Measurements from ENCODE around the gene RELN. TPM values are rescaled to one million over a fixed set of nuclear protein-coding genes. Genes with fewer than 3 reads are reported as not detected.

Gene RELN
- total RNA-seq, 1 experiment from 2014 or later = 0.02 TPM

DNA sequence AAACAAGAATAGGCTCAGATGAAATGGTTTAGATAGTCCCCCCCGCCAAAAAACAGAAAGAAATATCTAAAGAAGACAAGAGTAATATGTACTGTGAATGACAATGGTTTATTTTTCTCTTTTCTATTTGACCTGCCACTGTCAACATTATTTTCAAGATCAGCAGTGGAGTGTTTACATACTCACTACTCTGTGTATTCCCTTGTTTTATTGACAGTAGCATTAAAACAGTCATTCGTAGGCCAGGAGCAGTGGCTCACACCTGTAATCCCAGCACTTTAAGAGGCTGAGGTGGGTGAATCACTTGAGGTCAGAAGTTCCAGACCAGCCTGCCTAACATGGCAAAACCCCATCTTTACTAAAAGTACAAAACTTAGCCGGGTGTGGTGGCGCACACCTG, 298.2 kb downstream of the RELN start:
- H2BK20ac ChIP-seq (ENCODE audit: low read depth, low read length, poor library complexity, severe bottlenecking) = no peak overlapping the region
- no peak overlapping the region for H3K4me3 Mint-ChIP-seq
- no peaks in the 10 kb centered on the region for H3K27me3 ChIP-seq (ENCODE audit: insufficient read depth, low read length)
- no peak overlapping the region for H2BK15ac ChIP-seq (ENCODE audit: low read depth, low read length)
- no peak overlapping the region for H2AK5ac ChIP-seq (ENCODE audit: insufficient read length, low read length)
- H2BK5ac ChIP-seq (ENCODE audit: insufficient read length, low read length) = no peak overlapping the region
- no peak overlapping the region for H4K91ac ChIP-seq (ENCODE audit: insufficient read length, low read depth, low read length)
- no peak overlapping the region for H3K23ac ChIP-seq (ENCODE audit: insufficient read length, low read depth, low read length)
- no peak overlapping the region for H3K18ac ChIP-seq (ENCODE audit: insufficient read length, low read depth, low read length)
- no peak overlapping the region for H2BK12ac ChIP-seq (ENCODE audit: insufficient read length, low read depth, low read length)
- H3K27ac Mint-ChIP-seq = no peak overlapping the region
- no peak overlapping the region for H2BK120ac ChIP-seq (ENCODE audit: low read depth, low read length, poor library complexity, severe bottlenecking)
- H3K9me3 ChIP-seq (ENCODE audit: control insufficient read depth, low read depth, low read length) = no peaks in the 10 kb centered on the region
- no peaks in the 10 kb centered on the region for H3K79me1 ChIP-seq (ENCODE audit: insufficient read depth, low read depth, low read length, poor library complexity, severe bottlenecking)
- H3K56ac ChIP-seq (ENCODE audit: insufficient read length, low read depth, low read length) = no peak overlapping the region
- no peak for TF ChIP-seq CTCF (conservative IDR thresholded peaks at IDR 0.05)
- no peak overlapping the region for H3K9ac ChIP-seq (ENCODE audit: extremely low read depth, insufficient read length, low read length)
- no peaks in the 10 kb centered on the region for H3K9me3 Mint-ChIP-seq
- 0 out of 4 replicates have a peak, but pooled peaks cover 0 to 3% of the 10 kb centered on the region in 2 experiments for H3K4me1 Mint-ChIP-seq
- H2AFZ ChIP-seq (ENCODE audit: low read length) = no peak overlapping the region
- no peaks in the 10 kb centered on the region for H3K23me2 ChIP-seq (ENCODE audit: insufficient read length, low read depth, low read length, poor library complexity, severe bottlenecking)
- peaks cover 2% of the 10 kb centered on the region; the same call in 1 of the 2 replicates for H3K27me3 Mint-ChIP-seq (ENCODE audit: low read depth)
- no peak overlapping the region for H4K5ac ChIP-seq (ENCODE audit: insufficient read length, low read depth, low read length)
- no CpG with 5 or more reads among the region's 4 CpGs for WGBS (ENCODE audit: extremely low coverage, insufficient read length, low lambda C conversion rate)
- H3K14ac ChIP-seq (ENCODE audit: insufficient read depth, low read length) = no peak overlapping the region
- H4K20me1 ChIP-seq (ENCODE audit: control insufficient read depth, insufficient read depth, insufficient read length) = no peaks in the 10 kb centered on the region
- H4K8ac ChIP-seq (replicated peaks; ENCODE audit: insufficient read length, low read depth, low read length) = no peak overlapping the region
- no peaks in the 10 kb centered on the region for H3K79me2 ChIP-seq (ENCODE audit: insufficient read depth, low read length)
- DNase-seq = no peak
- no peaks in the 10 kb centered on the region for H3K36me3 Mint-ChIP-seq (ENCODE audit: insufficient read depth in 1 of 3, low read depth in 3 of 3)
- no peak overlapping the region for H3K4ac ChIP-seq (ENCODE audit: low read depth, low read length)
- H3K4me1 ChIP-seq (ENCODE audit: insufficient read depth, low read length) = no peaks in the 10 kb centered on the region; the same call in 1 of the 2 replicates
- H3K27ac ChIP-seq (ENCODE audit: insufficient read length, low read depth, low read length) = no peak overlapping the region
- H3T11ph ChIP-seq (ENCODE audit: low read length) = no peak overlapping the region
- no peak overlapping the region for H3K4me2 ChIP-seq (ENCODE audit: insufficient read depth, insufficient read length, low read length)

Data from H9 (cell line).